HG03575 (cell line): ENCODE measurements around the gene ZNF618.

Experiments used
- ATAC-seq: cut with Tn5 transposase; IDR thresholded peaks from one replicate; pipeline ENCODE4 v1.9.1; 2021; ENCODE audit not compliant: unreplicated experiment, insufficient number of reproducible peaks, low FRiP score; ENCODE audit errors: extremely low read depth

The ZNF618 gene

GRCh38 chr9:114093761-114094505, 217.8 kb downstream of the ZNF618 start:
- ATAC-seq: no peak

- no peak for ATAC-seq
Measured at GRCh38 chr9:114094971-114095370, 218.9 kb downstream of the ZNF618 start.

- ATAC-seq: no peak
Measured at GRCh38 chr9:114096041-114096511, 220.0 kb downstream of the ZNF618 start.

- no peak for ATAC-seq
Measured at GRCh38 chr9:114096866-114097612, 220.9 kb downstream of the ZNF618 start.

GRCh38 chr9:114097613-114098020, 221.5 kb downstream of the ZNF618 start:
- no peak for ATAC-seq

- ATAC-seq: no peak
Measured at GRCh38 chr9:114098021-114098935, 222.2 kb downstream of the ZNF618 start.

- ATAC-seq: no peak
Measured at GRCh38 chr9:114098936-114099668, 223.0 kb downstream of the ZNF618 start, which contains the start of gene KIF12. Gene KIF12 (minus strand): TSS chr9:114099292. CDS start chr9:114099276, 16 bp downstream.

- no peak for ATAC-seq
Measured at GRCh38 chr9:114099669-114100270, 223.7 kb downstream of the ZNF618 start.

GRCh38 chr9:114100536-114100935, 224.4 kb downstream of the ZNF618 start:
- ATAC-seq: no peak

GRCh38 chr9:114102484-114102883, 226.4 kb downstream of the ZNF618 start:
- no peak for ATAC-seq

GRCh38 chr9:114105236-114105635, 229.1 kb downstream of the ZNF618 start:
- ATAC-seq: no peak
